ENCODE measurements around the gene CMIP.

The CMIP gene

DNA sequence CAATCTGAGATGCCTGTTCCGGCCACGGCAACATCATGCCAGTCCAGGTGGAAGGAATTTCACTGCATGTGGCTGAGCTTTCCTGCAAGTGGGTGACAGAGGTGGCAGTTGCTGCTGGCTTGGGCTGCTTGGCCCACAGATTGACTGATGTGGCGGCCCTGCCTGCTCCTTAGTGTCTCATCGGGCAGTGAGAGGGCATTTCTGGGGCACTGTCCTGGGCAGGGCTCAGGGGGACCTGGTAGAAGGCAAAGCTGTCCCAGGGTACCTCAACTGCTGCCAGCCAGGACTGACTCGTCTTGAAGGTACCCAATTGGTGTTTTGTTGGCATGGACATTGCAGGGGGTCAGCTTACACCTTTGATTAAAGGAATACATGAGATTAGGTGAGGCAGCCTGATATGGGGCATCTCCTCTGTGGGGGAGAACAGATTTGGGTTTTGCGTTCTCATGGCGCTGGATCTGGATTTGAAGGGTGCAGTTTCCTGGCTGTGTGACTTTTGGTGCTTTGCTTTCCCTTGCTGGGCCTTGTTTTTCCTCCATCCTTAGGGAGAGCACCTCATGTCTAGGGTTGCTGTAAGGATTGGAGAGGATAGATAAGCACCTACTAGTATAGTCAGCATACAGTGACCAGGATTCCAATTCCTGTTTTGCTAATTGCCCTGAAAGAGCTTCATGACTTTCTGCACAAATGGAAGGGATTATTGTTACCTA lies 5.4 kb downstream of the CMIP start:
- no peak overlapping the region for H3K4me3 ChIP-seq (ENCODE audit: low read depth, low read length)
- TF ChIP-seq, protein P1, sequence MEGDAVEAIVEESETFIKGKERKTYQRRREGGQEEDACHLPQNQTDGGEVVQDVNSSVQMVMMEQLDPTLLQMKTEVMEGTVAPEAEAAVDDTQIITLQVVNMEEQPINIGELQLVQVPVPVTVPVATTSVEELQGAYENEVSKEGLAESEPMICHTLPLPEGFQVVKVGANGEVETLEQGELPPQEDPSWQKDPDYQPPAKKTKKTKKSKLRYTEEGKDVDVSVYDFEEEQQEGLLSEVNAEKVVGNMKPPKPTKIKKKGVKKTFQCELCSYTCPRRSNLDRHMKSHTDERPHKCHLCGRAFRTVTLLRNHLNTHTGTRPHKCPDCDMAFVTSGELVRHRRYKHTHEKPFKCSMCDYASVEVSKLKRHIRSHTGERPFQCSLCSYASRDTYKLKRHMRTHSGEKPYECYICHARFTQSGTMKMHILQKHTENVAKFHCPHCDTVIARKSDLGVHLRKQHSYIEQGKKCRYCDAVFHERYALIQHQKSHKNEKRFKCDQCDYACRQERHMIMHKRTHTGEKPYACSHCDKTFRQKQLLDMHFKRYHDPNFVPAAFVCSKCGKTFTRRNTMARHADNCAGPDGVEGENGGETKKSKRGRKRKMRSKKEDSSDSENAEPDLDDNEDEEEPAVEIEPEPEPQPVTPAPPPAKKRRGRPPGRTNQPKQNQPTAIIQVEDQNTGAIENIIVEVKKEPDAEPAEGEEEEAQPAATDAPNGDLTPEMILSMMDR (IDR thresholded peaks at IDR 0.05; ENCODE audit: low read depth, low read length) = no peak

DNA sequence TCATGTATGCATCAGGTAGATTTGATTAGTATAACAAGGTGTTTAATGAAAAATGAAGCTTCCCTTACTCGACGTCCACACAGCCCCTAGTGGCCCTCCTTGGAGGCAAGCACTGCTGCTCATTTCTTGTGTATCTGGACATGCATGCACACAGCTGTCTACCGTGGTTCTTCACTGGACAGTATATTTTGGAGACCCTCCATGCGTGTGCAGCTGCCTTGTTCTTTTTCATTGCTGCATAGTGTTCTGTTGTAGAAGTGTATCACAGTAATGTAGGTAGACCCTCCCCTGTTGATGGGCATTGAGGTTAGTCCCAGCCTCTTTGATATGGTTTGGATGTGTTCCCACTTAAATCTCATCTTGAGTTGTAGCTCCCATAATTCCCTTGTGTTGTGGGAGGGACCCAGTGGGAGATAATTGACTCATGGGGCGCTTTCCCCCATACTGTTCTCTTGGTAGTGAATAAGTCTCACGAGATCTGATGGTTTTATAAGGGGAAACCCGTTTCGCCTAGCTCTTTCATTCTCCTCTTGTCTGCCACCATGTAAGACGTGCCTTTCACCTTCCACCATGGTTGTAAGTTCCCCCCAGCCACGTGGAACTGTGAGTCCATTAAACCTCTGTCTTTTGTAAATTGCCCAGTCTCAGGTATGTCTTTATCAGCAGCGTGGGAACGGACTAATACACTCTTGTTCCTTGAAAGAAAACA lies 6.3 kb downstream of the CMIP start:
- H3K4me3 ChIP-seq (ENCODE audit: low read depth, low read length) = no peak overlapping the region
- TF ChIP-seq, protein P1 (IDR thresholded peaks at IDR 0.05; ENCODE audit: low read depth, low read length) = no peak

DNA sequence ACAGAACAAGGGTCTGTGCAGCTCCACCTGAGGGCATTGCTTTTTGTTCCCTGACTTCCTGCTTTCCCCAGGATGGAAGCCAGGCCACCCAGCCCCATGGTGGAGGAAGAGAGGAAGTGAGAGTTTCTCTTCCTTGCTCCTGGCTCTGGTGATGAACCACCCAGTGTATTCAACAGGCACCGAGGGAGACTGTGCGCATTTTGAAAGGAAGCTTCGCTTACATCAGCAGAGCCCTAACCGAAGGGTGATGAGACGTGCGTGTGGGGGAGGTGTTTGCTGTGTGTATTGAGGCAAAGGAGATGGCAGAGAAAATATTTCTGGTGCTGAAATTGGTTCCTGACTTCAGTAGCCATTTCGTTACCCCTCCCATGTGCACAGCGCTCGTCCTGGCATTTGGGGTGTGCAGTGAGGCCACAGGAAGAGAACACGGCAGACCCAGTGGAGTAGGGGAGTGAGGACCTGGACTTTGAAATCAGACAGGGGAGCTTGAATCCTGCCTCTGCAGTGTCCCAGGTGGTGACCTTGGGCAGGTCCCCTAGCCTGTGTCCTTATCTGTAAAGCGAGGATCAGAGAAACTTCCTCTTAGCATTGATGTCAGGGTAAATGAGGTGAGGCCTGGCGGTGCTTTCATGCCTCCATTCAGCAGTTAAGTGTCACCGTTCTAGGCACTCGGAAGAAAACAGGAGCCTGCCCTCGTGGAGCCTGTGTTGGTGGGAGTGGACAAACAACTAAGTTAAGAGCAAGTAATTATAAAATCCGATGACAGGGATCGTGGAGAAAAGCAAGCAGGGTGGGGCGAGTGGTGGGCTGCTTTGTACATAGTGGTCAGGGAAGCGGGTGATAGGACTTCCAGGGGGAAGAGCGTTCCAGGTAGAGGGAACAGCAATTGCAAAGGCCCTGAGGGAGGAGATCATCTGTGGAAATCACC lies 7.4 kb downstream of the CMIP start:
- TF ChIP-seq, protein P1 (IDR thresholded peaks at IDR 0.05; ENCODE audit: low read depth, low read length) = no peak
- no peak overlapping the region for H3K4me3 ChIP-seq (ENCODE audit: low read depth, low read length)

DNA sequence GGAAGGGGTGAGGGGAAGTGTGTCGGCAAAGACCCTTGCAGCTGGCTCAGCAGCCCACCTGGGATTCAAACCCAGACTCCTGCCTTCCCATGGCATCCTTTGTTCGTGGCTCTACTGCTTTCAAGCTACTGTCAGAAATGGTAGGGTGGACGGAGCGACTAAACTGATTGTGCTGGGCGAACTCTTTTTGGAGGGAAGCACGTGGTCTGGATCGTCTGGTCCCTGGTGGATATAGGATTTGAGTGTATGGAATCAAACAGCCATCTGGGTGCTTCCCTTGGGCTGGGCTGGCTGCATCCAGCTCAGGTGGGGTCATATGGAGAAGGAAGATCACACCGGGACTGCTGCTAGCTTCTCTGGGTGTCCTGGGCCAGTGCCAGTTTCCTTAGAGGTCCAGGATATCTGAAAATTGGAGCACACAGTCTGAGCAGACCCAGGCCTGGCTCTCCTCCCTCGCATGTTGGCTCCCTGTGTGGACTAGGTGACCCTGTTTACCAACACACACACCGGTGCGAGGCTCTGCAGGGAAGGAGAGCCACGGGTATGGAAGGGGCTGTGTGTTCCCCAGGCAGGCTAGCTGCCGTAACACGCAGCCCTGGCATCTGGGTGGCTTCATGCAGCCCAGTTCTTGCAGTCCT lies 8.6 kb downstream of the CMIP start:
- TF ChIP-seq, protein P1 (IDR thresholded peaks at IDR 0.05; ENCODE audit: low read depth, low read length) = no peak
- H3K4me3 ChIP-seq (ENCODE audit: low read depth, low read length) = no peak overlapping the region

DNA sequence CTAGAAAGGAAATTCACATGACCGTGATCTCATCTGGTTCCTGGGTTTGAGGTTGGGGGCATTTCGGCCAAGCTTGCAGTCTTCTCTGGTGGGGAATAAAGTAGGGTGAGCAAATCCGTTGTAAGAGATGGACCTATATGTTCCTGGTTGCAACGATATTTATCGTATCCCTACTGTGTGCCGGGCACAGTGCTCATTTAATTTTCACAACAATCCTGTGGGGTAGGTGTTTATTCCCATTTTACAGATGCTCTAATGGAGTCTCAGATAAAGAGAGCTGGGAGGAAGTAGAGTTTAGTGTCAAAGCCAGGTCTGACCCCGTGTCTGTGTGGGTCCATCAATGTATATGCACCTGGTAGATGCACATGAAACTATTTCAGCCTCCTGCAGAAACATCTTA lies 9.4 kb downstream of the CMIP start:
- TF ChIP-seq, protein P1 (IDR thresholded peaks at IDR 0.05; ENCODE audit: low read depth, low read length) = no peak
- no peak overlapping the region for H3K4me3 ChIP-seq (ENCODE audit: low read depth, low read length)

DNA sequence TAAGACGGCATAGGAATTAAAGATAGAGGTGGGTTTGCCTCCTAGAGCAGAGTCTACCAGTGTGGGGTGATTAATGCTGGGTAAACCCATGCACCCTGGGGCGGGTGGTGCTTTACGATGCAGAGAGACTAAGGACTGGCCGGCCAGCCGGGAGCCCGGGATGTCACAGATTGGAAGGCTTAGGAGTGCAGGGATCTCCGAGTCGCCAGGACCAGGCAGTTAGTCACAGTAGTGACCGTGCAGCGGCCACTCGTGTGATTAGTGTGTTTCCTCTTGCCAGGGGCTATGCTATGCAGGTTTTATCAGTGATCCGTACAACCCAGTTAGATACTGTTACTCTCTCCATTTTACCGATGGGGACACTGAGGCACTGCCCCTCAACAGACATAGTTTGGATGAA lies 10.4 kb downstream of the CMIP start:
- TF ChIP-seq, protein P1 (IDR thresholded peaks at IDR 0.05; ENCODE audit: low read depth, low read length) = no peak
- no peak overlapping the region for H3K4me3 ChIP-seq (ENCODE audit: low read depth, low read length)
